ENCODE results near the gene PBRM1.

Gene PBRM1

GRCh38 chr3:52520141-52520667 lies 165.5 kb downstream of the PBRM1 start:
- H3K4me3 ChIP-seq (replicated peaks; ENCODE audit: low read depth, low read length), result no peak overlapping the region
- no peak for DNase-seq (ENCODE audit: extremely low read depth, low read depth)
- no peak for TF ChIP-seq CTCF (IDR thresholded peaks at IDR 0.05; ENCODE audit: low read depth, low read length, missing control alignments)

- no peak for TF ChIP-seq CTCF (IDR thresholded peaks at IDR 0.05; ENCODE audit: low read depth, low read length, missing control alignments)
- no peak overlapping the region for H3K4me3 ChIP-seq (replicated peaks; ENCODE audit: low read depth, low read length)
- DNase-seq (ENCODE audit: extremely low read depth, low read depth), result no peak
Measured at GRCh38 chr3:52519445-52520140, 166.1 kb downstream of the PBRM1 start.

- DNase-seq (ENCODE audit: extremely low read depth, low read depth), result no peak
- no peak overlapping the region for H3K4me3 ChIP-seq (replicated peaks; ENCODE audit: low read depth, low read length)
- no peak for TF ChIP-seq CTCF (IDR thresholded peaks at IDR 0.05; ENCODE audit: low read depth, low read length, missing control alignments)
Measured at GRCh38 chr3:52518723-52519444, 166.8 kb downstream of the PBRM1 start.

DNA sequence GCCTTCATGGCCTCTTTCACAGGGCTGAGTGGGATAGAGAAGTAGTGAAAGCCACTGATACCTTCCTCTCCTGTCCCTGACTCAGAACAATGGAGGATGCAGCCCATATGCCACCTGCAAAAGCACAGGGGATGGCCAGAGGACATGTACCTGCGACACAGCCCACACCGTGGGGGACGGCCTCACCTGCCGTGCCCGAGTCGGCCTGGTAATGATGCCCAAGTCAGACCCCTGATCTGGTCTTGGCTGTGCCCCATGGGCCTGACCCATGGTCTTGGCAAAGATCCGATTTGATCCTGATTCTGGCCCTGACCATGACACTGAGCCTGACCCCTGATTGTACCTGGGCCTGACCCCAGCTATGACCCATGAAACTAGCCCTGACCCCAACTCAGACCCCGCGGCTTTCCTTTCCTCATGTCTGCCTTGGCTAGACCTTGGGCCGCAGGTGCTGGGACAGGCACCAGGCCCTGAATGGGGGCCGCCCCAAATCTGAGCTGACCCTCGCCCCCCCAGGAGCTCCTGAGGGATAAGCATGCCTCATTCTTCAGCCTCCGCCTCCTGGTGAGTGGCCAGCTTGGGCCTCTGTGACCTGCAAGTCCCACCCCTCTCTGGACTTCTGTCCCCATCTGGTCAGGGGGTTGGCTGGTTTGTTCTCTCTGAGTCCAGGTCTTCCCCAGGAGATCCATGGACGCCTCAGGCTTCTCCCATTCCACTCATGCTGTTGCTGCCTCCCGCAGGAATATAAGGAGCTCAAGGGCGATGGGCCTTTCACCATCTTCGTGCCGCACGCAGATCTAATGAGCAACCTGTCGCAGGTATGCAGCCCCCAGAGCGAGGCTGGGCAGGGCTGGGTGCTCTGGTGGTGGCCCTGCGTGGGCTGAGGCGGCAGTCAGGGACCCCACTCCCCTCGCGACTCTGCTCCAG lies 167.7 kb downstream of the PBRM1 start:
- TF ChIP-seq CTCF (IDR thresholded peaks at IDR 0.05; ENCODE audit: low read depth, low read length, missing control alignments), result no peak

GRCh38 chr3:52516509-52517195 lies 169.1 kb downstream of the PBRM1 start:
- no peak for TF ChIP-seq CTCF (IDR thresholded peaks at IDR 0.05; ENCODE audit: low read depth, low read length, missing control alignments)
- no peak overlapping the region for H3K4me3 ChIP-seq (replicated peaks; ENCODE audit: low read depth, low read length)
- DNase-seq (ENCODE audit: extremely low read depth, low read depth), result no peak

More for the DNA sequence above, 167.7 kb downstream of the PBRM1 start:
- no peak for DNase-seq (ENCODE audit: extremely low read depth, low read depth)
- no peak overlapping the region for H3K4me3 ChIP-seq (replicated peaks; ENCODE audit: low read depth, low read length)

- TF ChIP-seq CTCF (IDR thresholded peaks at IDR 0.05; ENCODE audit: low read depth, low read length, missing control alignments), result no peak
- H3K4me3 ChIP-seq (replicated peaks; ENCODE audit: low read depth, low read length), result no peak overlapping the region
- DNase-seq (ENCODE audit: extremely low read depth, low read depth), result no peak
Measured at GRCh38 chr3:52515192-52515591, 170.5 kb downstream of the PBRM1 start.
